ENCODE measurements around the gene TMEM135.
A peak's percentile ranks its signal among the peaks of the same experiment; 100 is the strongest.
"Not testable (repeated sequence)": the region's sequence is repeated elsewhere in the genome, so short reads cannot be mapped to it uniquely, and the experiment has no call there.

Gene TMEM135

GRCh38 chr11:87076260-87076783 lies 38.6 kb downstream of the TMEM135 start:
- DNase-seq = no peak

GRCh38 chr11:87076874-87077429 lies 39.2 kb downstream of the TMEM135 start:
- DNase-seq = no peak

- no peak for DNase-seq
These were observed 43.6 kb downstream of the TMEM135 start for GRCh38 chr11:87081358-87081757.

GRCh38 chr11:87082590-87082989 lies 44.9 kb downstream of the TMEM135 start:
- DNase-seq = no peak

GRCh38 chr11:87083029-87083428 lies 45.3 kb downstream of the TMEM135 start:
- DNase-seq = no peak

GRCh38 chr11:87092159-87092558 lies 54.4 kb downstream of the TMEM135 start:
- no peak for DNase-seq

- DNase-seq = no peak
These were observed 54.8 kb downstream of the TMEM135 start for GRCh38 chr11:87092567-87092966.

GRCh38 chr11:87097582-87097981 lies 59.8 kb downstream of the TMEM135 start:
- peak in 3 of 51 donors; percentile 1 to 3 (median 2) for DNase-seq

- no peak for DNase-seq
These were observed 64.3 kb downstream of the TMEM135 start for GRCh38 chr11:87101956-87102580.

GRCh38 chr11:87105826-87106225 lies 68.1 kb downstream of the TMEM135 start:
- not testable (repeated sequence) for DNase-seq

GRCh38 chr11:87107379-87107778 lies 69.6 kb downstream of the TMEM135 start:
- DNase-seq = not testable (repeated sequence)

GRCh38 chr11:87110443-87111131 lies 72.9 kb downstream of the TMEM135 start:
- no peak for DNase-seq

GRCh38 chr11:87114093-87114492 lies 76.4 kb downstream of the TMEM135 start:
- DNase-seq = no peak

- no peak for DNase-seq
These were observed 78.5 kb downstream of the TMEM135 start for GRCh38 chr11:87116185-87116584.

GRCh38 chr11:87120937-87121336 lies 83.2 kb downstream of the TMEM135 start:
- DNase-seq = no peak

- DNase-seq = no peak
These were observed 85.1 kb downstream of the TMEM135 start for GRCh38 chr11:87122852-87123251.

- no peak for DNase-seq
These were observed 87.5 kb downstream of the TMEM135 start for GRCh38 chr11:87125257-87125656.

GRCh38 chr11:87127101-87127500 lies 89.4 kb downstream of the TMEM135 start:
- DNase-seq = no peak

GRCh38 chr11:87128372-87128771 lies 90.6 kb downstream of the TMEM135 start:
- DNase-seq = no peak

GRCh38 chr11:87134524-87135106 lies 96.9 kb downstream of the TMEM135 start:
- no peak for DNase-seq

- no peak for DNase-seq
These were observed 98.5 kb downstream of the TMEM135 start for GRCh38 chr11:87136236-87136635.

- no peak for DNase-seq
These were observed 100.0 kb downstream of the TMEM135 start for GRCh38 chr11:87137711-87138110.

Measured in hypothalamus (tissue), 51 donors.